Activated CD4-positive, alpha-beta T cell treated with anti-CD3 and anti-CD28 coated beads for 24 hours (primary cell): ENCODE results near the gene ATXN2L.
"Not testable (repeated sequence)": the region's sequence is repeated elsewhere in the genome, so short reads cannot be mapped to it uniquely, and the experiment has no call there.

Source experiments
- DNase-seq, 2 donors: peaks; one replicate each; pipeline ENCODE4 v3.0.0-alpha.2; 2020; ENCODE audit warnings: low read depth in 2 of 2

The ATXN2L gene

GRCh38 chr16:28822520-28823290 lies at the start of gene ATXN2L:
TSS of gene ATXN2L (plus strand) at chr16:28822999. CDS start at chr16:28823260, 261 bp downstream.
- peak; percentile 89 to 93 for DNase-seq

- not testable (repeated sequence) for DNase-seq
These were observed 41.1 kb upstream of the ATXN2L start for GRCh38 chr16:28781697-28782096.

GRCh38 chr16:28782357-28782756 lies 40.4 kb upstream of the ATXN2L start:
- DNase-seq = not testable (repeated sequence)

GRCh38 chr16:28802235-28803019 lies 20.4 kb upstream of the ATXN2L start:
- peak; percentile 22 to 64 for DNase-seq

- not testable (repeated sequence) for DNase-seq
These were observed 15.2 kb upstream of the ATXN2L start for GRCh38 chr16:28807445-28808120.

GRCh38 chr16:28820016-28820415 lies 2.8 kb upstream of the ATXN2L start:
- DNase-seq = no peak

- not testable (repeated sequence) for DNase-seq
These were observed 2.3 kb upstream of the ATXN2L start for GRCh38 chr16:28820546-28820945.

- DNase-seq = no peak
These were observed 802 bp upstream of the ATXN2L start for GRCh38 chr16:28821874-28822519.

GRCh38 chr16:28823291-28823872 lies 583 bp downstream of the ATXN2L start:
- no peak for DNase-seq

GRCh38 chr16:28823873-28824716 lies 1.3 kb downstream of the ATXN2L start:
- peak; percentile 94 for DNase-seq

GRCh38 chr16:28824717-28824973 lies 1.8 kb downstream of the ATXN2L start:
- DNase-seq = no peak

GRCh38 chr16:28826141-28826540 lies 3.3 kb downstream of the ATXN2L start:
- DNase-seq = no peak

- no peak for DNase-seq
These were observed 6.9 kb downstream of the ATXN2L start for GRCh38 chr16:28829747-28830146.

- no peak for DNase-seq
These were observed 7.7 kb downstream of the ATXN2L start for GRCh38 chr16:28830531-28830930.

- no peak for DNase-seq
These were observed 11.6 kb downstream of the ATXN2L start for GRCh38 chr16:28834349-28834748.

GRCh38 chr16:28834873-28835863 lies 12.4 kb downstream of the ATXN2L start:
- DNase-seq = no peak

GRCh38 chr16:28835864-28836760 lies 13.3 kb downstream of the ATXN2L start:
- DNase-seq = no peak

- no peak for DNase-seq
These were observed 13.9 kb downstream of the ATXN2L start for GRCh38 chr16:28836761-28837064.
